Measurements from ENCODE around the gene PBRM1. TPM values are rescaled to one million over a fixed set of nuclear protein-coding genes. Genes with fewer than 3 reads are reported as not detected.

Gene PBRM1
- total and polyA plus RNA-seq, 2 of the 13 experiments (the other 11 are each of a cell fraction or from before 2014, with no cell fraction given) = 10.9 to 33.2 TPM

DNA sequence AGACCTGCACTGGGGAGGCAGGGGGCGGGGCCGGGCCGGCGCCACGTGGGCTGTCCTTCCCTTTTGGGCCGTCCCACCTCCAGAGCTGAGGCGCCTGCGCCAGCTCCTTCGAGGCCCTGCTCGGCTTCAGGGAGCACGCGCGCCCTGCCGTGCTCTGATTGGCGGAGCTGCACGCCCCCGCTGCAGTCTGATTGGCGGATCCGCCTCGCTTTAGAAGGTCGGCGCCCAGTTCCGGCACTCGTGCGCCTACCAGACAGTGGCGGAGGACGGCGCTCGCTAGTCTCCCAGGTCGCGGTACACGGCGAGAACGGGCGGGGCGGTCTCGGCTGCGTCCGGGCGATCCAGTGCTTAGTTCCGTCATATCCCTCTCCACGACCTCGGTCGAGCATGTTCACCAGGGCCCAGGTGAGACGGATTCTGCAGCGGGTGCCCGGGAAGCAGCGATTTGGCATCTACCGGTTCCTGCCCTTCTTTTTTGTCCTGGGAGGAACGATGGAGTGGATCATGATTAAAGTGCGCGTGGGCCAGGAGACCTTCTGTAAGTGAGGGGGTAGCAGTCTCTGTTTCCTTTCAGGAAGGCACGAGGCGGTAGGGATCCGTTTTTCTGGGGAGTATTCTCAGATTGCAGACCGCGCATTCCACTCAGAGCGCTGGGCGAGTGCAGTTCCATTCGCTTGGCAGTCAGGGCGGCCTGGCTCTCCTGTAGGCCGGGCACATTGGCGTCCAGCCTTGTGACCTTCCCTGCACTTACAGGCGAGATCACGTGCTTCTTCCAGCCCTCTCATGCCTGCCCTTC, 149.1 kb downstream of the PBRM1 start, which contains the start of gene UQCC5 (continued):
- TF ChIP-seq ZNF563 (CRISPR knock-in tag; IDR thresholded peaks at IDR 0.05) (peak; percentile 96), ZNF276 (CRISPR knock-in tag; IDR thresholded peaks at IDR 0.05; ENCODE audit: low read depth) (no peak), SRSF9 (IDR thresholded peaks at IDR 0.05; ENCODE audit: borderline replicate concordance, insufficient read depth, low read depth, low read length, poor library complexity, severe bottlenecking) (no peak), ETV6 (CRISPR knock-in tag; conservative IDR thresholded peaks at IDR 0.05) (no peak), ZNF850 (CRISPR knock-in tag; conservative IDR thresholded peaks at IDR 0.05) (0 out of 2 replicates have a peak, but pooled peaks have one; percentile 62), ZNF136 (CRISPR knock-in tag; IDR thresholded peaks at IDR 0.05; ENCODE audit: low read depth) (no peak; the same call in 1 of the 2 replicates), MBNL3 (CRISPR knock-in tag; conservative IDR thresholded peaks at IDR 0.05) (no peak), ELF3 (CRISPR knock-in tag; IDR thresholded peaks at IDR 0.05) (peak; percentile 66; the same call in 1 of the 2 replicates), ZNF367 (CRISPR knock-in tag; IDR thresholded peaks at IDR 0.05; ENCODE audit: borderline replicate concordance) (peak; percentile 38), KLF15 (CRISPR knock-in tag; IDR thresholded peaks at IDR 0.05; ENCODE audit: borderline replicate concordance) (0 out of 2 replicates have a peak, but pooled peaks have one; percentile 75), ZSCAN30 (CRISPR knock-in tag; IDR thresholded peaks at IDR 0.05) (no peak), SMAD9 (CRISPR knock-in tag; IDR thresholded peaks at IDR 0.05) (no peak), STAG1 (CRISPR knock-in tag; IDR thresholded peaks at IDR 0.05) (no peak; the same call in 1 of the 2 replicates), ZFX (CRISPR knock-in tag; IDR thresholded peaks at IDR 0.05; ENCODE audit: low read depth) (peak; percentile 89), ZNF800 (CRISPR knock-in tag; IDR thresholded peaks at IDR 0.05) (no peak; the same call in 1 of the 2 replicates), CBX1 (IDR thresholded peaks at IDR 0.05; ENCODE audit: low read depth) (no peak), BCLAF1 (IDR thresholded peaks at IDR 0.05) (no peak), AHR (CRISPR knock-in tag; IDR thresholded peaks at IDR 0.05) (no peak), NFE2L1 (CRISPR knock-in tag; IDR thresholded peaks at IDR 0.05; ENCODE audit: borderline replicate concordance) (0 out of 2 replicates have a peak, but pooled peaks have one; percentile 70), CSRNP2 (CRISPR knock-in tag; conservative IDR thresholded peaks at IDR 0.05; ENCODE audit: low read depth) (no peak)
- TF ChIP-seq, protein P1, sequence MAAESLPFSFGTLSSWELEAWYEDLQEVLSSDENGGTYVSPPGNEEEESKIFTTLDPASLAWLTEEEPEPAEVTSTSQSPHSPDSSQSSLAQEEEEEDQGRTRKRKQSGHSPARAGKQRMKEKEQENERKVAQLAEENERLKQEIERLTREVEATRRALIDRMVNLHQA (CRISPR knock-in tag; IDR thresholded peaks at IDR 0.05) = no peak
